ENCODE data around the gene RTP1.

- TF ChIP-seq CTCF (conservative IDR thresholded peaks at IDR 0.05) = no peak
- no peak for TF ChIP-seq EZH2 (IDR thresholded peaks at IDR 0.05; ENCODE audit: low read depth)
These were observed 8.4 kb upstream of the RTP1 start for GRCh38 chr3:187188931-187189330.
